ENCODE data around the gene SVBP.

GRCh38 chr1:42830631-42831030, 13.4 kb upstream of the SVBP start:
- TF ChIP-seq TAF1 (IDR thresholded peaks at IDR 0.05; ENCODE audit: low read depth, low read length) = no peak
- no peak for TF ChIP-seq POLR2AphosphoS5 (IDR thresholded peaks at IDR 0.05; ENCODE audit: low read depth, low read length)

All from GM12891 (cell line).